HepG2 (cell line): Measurements from ENCODE around the gene ZNF763. TPM values are rescaled to one million over a fixed set of nuclear protein-coding genes. Genes with fewer than 3 reads are reported as not detected.

Experiments used
- BCL6 ChIP-seq: IDR thresholded peaks from 2 replicates; pipeline ENCODE4 v1.6.1; 2016; ENCODE audit warnings: missing genetic modification reagents, missing compliant biosample characterization
- DR1 ChIP-seq: sonication (generic); formaldehyde crosslinking; IDR thresholded peaks from 2 replicates; pipeline ENCODE4 v1.8.0; 2021; ENCODE audit warnings: mild to moderate bottlenecking, missing genetic modification reagents, inconsistent platforms
- GFI1 ChIP-seq: sonication (generic); formaldehyde crosslinking; IDR thresholded peaks from 2 replicates; pipeline ENCODE4 v1.5.0; 2020; ENCODE audit warnings: missing genetic modification reagents, mild to moderate bottlenecking, borderline replicate concordance
- IKZF4 ChIP-seq: sonication (generic); formaldehyde crosslinking; IDR thresholded peaks from 2 replicates; pipeline ENCODE4 v1.5.1; 2020; ENCODE audit warnings: borderline replicate concordance, mild to moderate bottlenecking, low read depth, missing genetic modification reagents; ENCODE audit errors: not compliant biosample characterization
- NAIF1 ChIP-seq: sonication (generic); formaldehyde crosslinking; IDR thresholded peaks from 2 replicates; pipeline ENCODE4 v1.5.0; 2020; ENCODE audit warnings: mild to moderate bottlenecking, missing genetic modification reagents, borderline replicate concordance
- PPARG ChIP-seq: conservative IDR thresholded peaks from 2 replicates; pipeline ENCODE4 v1.6.1; 2016; ENCODE audit warnings: missing biosample characterization, missing genetic modification reagents
- SMARCE1 ChIP-seq: fragments of 450-650 bp; IDR thresholded peaks from 2 replicates; pipeline ENCODE4 v1.6.1; 2017; ENCODE audit warnings: borderline replicate concordance
- ZFYVE20 ChIP-seq: sonication (generic); formaldehyde crosslinking; IDR thresholded peaks from 2 replicates; pipeline ENCODE4 v1.8.0; 2023; ENCODE audit warnings: low read depth, mild to moderate bottlenecking, moderate library complexity, missing genetic modification reagents, borderline replicate concordance
- ZNF329 ChIP-seq: sonication (generic); formaldehyde crosslinking; IDR thresholded peaks from 2 replicates; pipeline ENCODE4 v1.9.0; 2021; ENCODE audit warnings: low read depth, mild to moderate bottlenecking, missing genetic modification reagents
- ZNF382 ChIP-seq: sonication (generic); formaldehyde crosslinking; IDR thresholded peaks from 2 replicates; pipeline ENCODE4 v1.5.0; 2020; ENCODE audit warnings: missing genetic modification reagents, mild to moderate bottlenecking, borderline replicate concordance
- ZNF530 ChIP-seq: sonication (generic); formaldehyde crosslinking; IDR thresholded peaks from 2 replicates; pipeline ENCODE4 v1.5.0; 2020; ENCODE audit warnings: low read depth, mild to moderate bottlenecking, missing genetic modification reagents
- ZNF678 ChIP-seq: sonication (generic); formaldehyde crosslinking; IDR thresholded peaks from 2 replicates; pipeline ENCODE4 v1.4.0; 2020; ENCODE audit warnings: mild to moderate bottlenecking, missing genetic modification reagents
- ZNF713 ChIP-seq: sonication (generic); formaldehyde crosslinking; IDR thresholded peaks from 2 replicates; pipeline ENCODE4 v1.4.0; 2020; ENCODE audit warnings: mild to moderate bottlenecking, missing genetic modification reagents
- ZSCAN21 ChIP-seq: sonication (generic); formaldehyde crosslinking; IDR thresholded peaks from 2 replicates; pipeline ENCODE4 v1.8.0; 2022; ENCODE audit warnings: mild to moderate bottlenecking, missing genetic modification reagents, moderate library complexity, borderline replicate concordance
- polyA plus RNA-seq, 8 experiments: library from polyadenylated mRNA; depleted of rRNA in 3 of 8; stranded (reverse) in 7 of 8; unstranded in 1 of 8; fragments of >200 nt; fragmentation: Illumina TruSeq in 4 of 8; extraction: Trizol in 4 of 8; gene quantifications; 2 replicates each; pipeline versions ENCODE4 v1.2.1 to v1.2.3, GENCODE V29; 2011 to 2016; ENCODE audit warnings: low read depth in 4 of 8, missing spikeins in 1 of 8, mixed read lengths in 1 of 8; ENCODE audit not compliant: insufficient read depth in 1 of 8
- total RNA-seq, 5 experiments: library from RNA; depleted of rRNA; stranded (reverse); fragments of >200 nt; fragmentation: Illumina TruSeq; extraction: Trizol; gene quantifications; 2 replicates each; pipeline ENCODE4 v1.2.3, GENCODE V29; 2016; ENCODE audit warnings: low read depth in 1 of 5
- TF ChIP-seq, protein P1 (sequence below): sonication (generic); formaldehyde crosslinking; IDR thresholded peaks from 2 replicates; pipeline ENCODE4 v1.8.1; 2022; ENCODE audit warnings: low read depth, mild to moderate bottlenecking, missing genetic modification reagents
- TF ChIP-seq, protein P2 (sequence below): sonication (generic); formaldehyde crosslinking; IDR thresholded peaks from 2 replicates; pipeline ENCODE4 v1.4.0; 2020; ENCODE audit warnings: missing genetic modification reagents
- TF ChIP-seq, protein P3 (sequence below): sonication (generic); formaldehyde crosslinking; IDR thresholded peaks from 2 replicates; pipeline ENCODE4 v1.4.0; 2020; ENCODE audit warnings: low read depth, mild to moderate bottlenecking, missing genetic modification reagents
- TF ChIP-seq, protein P4 (sequence below): sonication (generic); formaldehyde crosslinking; IDR thresholded peaks from 2 replicates; pipeline ENCODE4 v1.4.0; 2020; ENCODE audit warnings: missing genetic modification reagents

ZNF763 gene
- total and polyA plus RNA-seq, 2 of the 13 experiments (the other 11 are each of a cell fraction or from before 2014, with no cell fraction given): 0.08 to 0.42 TPM

DNA sequence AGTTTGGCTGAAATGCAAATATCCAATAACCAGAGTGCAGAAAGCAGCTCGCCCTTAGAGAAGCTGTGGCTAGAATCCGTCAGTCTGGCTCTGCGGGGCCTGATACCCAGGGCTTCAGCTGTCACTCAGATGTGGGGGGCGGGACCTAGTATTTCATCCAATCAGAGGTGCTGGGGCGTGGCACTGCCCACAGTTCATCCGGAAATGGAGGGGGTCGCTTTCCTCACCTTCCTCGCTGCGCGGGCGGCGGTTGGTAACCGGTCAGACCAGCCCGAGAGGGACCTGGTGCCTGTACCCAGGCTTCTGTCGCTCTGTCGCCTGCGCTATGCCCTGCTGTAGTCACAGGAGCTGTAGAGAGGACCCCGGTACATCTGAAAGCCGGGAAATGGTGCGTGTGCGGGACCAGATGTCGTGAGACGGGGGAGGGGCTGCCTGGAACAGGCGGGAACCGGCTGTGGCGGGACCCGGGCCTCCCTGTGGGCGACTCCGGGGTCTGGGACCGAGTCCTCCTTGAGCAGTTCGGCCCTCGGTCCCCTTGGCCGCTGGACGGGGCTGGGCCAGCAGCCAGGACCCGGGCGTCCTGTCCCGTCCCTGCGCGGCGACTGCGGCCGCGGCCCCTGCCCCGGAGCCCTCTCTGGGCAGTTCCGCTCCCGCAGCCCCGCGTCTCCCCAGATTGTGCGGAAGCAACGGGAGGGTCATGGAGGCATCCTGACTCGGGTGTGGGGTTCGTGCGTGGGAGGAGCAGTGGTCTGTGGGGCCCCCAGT is 39.8 kb upstream of the ZNF763 start, which contains the start of gene ZNF700 (continued):
- TF ChIP-seq, protein P1, sequence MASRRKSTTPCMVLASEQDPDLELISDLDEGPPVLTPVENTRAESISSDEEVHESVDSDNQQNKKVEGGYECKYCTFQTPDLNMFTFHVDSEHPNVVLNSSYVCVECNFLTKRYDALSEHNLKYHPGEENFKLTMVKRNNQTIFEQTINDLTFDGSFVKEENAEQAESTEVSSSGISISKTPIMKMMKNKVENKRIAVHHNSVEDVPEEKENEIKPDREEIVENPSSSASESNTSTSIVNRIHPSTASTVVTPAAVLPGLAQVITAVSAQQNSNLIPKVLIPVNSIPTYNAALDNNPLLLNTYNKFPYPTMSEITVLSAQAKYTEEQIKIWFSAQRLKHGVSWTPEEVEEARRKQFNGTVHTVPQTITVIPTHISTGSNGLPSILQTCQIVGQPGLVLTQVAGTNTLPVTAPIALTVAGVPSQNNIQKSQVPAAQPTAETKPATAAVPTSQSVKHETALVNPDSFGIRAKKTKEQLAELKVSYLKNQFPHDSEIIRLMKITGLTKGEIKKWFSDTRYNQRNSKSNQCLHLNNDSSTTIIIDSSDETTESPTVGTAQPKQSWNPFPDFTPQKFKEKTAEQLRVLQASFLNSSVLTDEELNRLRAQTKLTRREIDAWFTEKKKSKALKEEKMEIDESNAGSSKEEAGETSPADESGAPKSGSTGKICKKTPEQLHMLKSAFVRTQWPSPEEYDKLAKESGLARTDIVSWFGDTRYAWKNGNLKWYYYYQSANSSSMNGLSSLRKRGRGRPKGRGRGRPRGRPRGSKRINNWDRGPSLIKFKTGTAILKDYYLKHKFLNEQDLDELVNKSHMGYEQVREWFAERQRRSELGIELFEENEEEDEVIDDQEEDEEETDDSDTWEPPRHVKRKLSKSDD (CRISPR knock-in tag): peak; percentile 75
- TF ChIP-seq GFI1 (CRISPR knock-in tag) (0 out of 2 replicates have a peak, but pooled peaks have one; percentile 54), ZNF530 (CRISPR knock-in tag) (peak; percentile 18; the same call in 1 of the 2 replicates), DR1 (CRISPR knock-in tag) (peak; percentile 88), ZNF382 (CRISPR knock-in tag) (no peak), ZNF678 (CRISPR knock-in tag) (no peak; the same call in 1 of the 2 replicates), IKZF4 (peak; percentile 43), ZNF329 (CRISPR knock-in tag) (0 out of 2 replicates have a peak, but pooled peaks have one; percentile 16), BCL6 (no peak; the same call in 1 of the 2 replicates), ZNF713 (CRISPR knock-in tag) (0 out of 2 replicates have a peak, but pooled peaks have one; percentile 32), ZFYVE20 (CRISPR knock-in tag) (no peak), PPARG (CRISPR knock-in tag) (no peak), NAIF1 (CRISPR knock-in tag) (no peak), ZSCAN21 (CRISPR knock-in tag) (peak; percentile 26; the same call in 1 of the 2 replicates), SMARCE1 (no peak)
- TF ChIP-seq, protein P2, sequence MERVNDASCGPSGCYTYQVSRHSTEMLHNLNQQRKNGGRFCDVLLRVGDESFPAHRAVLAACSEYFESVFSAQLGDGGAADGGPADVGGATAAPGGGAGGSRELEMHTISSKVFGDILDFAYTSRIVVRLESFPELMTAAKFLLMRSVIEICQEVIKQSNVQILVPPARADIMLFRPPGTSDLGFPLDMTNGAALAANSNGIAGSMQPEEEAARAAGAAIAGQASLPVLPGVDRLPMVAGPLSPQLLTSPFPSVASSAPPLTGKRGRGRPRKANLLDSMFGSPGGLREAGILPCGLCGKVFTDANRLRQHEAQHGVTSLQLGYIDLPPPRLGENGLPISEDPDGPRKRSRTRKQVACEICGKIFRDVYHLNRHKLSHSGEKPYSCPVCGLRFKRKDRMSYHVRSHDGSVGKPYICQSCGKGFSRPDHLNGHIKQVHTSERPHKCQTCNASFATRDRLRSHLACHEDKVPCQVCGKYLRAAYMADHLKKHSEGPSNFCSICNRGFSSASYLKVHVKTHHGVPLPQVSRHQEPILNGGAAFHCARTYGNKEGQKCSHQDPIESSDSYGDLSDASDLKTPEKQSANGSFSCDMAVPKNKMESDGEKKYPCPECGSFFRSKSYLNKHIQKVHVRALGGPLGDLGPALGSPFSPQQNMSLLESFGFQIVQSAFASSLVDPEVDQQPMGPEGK (CRISPR knock-in tag): peak; percentile 80
- TF ChIP-seq, protein P3, sequence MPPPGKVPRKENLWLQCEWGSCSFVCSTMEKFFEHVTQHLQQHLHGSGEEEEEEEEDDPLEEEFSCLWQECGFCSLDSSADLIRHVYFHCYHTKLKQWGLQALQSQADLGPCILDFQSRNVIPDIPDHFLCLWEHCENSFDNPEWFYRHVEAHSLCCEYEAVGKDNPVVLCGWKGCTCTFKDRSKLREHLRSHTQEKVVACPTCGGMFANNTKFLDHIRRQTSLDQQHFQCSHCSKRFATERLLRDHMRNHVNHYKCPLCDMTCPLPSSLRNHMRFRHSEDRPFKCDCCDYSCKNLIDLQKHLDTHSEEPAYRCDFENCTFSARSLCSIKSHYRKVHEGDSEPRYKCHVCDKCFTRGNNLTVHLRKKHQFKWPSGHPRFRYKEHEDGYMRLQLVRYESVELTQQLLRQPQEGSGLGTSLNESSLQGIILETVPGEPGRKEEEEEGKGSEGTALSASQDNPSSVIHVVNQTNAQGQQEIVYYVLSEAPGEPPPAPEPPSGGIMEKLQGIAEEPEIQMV: no peak
- TF ChIP-seq, protein P4, sequence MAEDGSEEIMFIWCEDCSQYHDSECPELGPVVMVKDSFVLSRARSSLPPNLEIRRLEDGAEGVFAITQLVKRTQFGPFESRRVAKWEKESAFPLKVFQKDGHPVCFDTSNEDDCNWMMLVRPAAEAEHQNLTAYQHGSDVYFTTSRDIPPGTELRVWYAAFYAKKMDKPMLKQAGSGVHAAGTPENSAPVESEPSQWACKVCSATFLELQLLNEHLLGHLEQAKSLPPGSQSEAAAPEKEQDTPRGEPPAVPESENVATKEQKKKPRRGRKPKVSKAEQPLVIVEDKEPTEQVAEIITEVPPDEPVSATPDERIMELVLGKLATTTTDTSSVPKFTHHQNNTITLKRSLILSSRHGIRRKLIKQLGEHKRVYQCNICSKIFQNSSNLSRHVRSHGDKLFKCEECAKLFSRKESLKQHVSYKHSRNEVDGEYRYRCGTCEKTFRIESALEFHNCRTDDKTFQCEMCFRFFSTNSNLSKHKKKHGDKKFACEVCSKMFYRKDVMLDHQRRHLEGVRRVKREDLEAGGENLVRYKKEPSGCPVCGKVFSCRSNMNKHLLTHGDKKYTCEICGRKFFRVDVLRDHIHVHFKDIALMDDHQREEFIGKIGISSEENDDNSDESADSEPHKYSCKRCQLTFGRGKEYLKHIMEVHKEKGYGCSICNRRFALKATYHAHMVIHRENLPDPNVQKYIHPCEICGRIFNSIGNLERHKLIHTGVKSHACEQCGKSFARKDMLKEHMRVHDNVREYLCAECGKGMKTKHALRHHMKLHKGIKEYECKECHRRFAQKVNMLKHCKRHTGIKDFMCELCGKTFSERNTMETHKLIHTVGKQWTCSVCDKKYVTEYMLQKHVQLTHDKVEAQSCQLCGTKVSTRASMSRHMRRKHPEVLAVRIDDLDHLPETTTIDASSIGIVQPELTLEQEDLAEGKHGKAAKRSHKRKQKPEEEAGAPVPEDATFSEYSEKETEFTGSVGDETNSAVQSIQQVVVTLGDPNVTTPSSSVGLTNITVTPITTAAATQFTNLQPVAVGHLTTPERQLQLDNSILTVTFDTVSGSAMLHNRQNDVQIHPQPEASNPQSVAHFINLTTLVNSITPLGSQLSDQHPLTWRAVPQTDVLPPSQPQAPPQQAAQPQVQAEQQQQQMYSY: no peak
